Omental fat pad (tissue), 4 donors: ENCODE results near the gene QRFP. TPM values are rescaled to one million over a fixed set of nuclear protein-coding genes. Genes with fewer than 3 reads are reported as not detected.

Source experiments
- ATAC-seq: fragments of 150-250 bp; one replicate; pipeline ENCODE4 v1.9.1; 2016; ENCODE audit warnings: mild to moderate bottlenecking, moderate library complexity; ENCODE audit not compliant: low FRiP score
- DNase-seq: peaks from one replicate; pipeline ENCODE4 v3.0.0-alpha.2; 2019; ENCODE audit warnings: low spot score
- total RNA-seq, 4 donors: library from RNA; depleted of rRNA; stranded (reverse); fragments of >200 nt; gene quantifications; one replicate each; pipeline ENCODE4 v1.1.0, GENCODE V29; 2016
- TF ChIP-seq, protein P1 (sequence below), 3 donors: fragments of 450-650 bp; IDR thresholded peaks; one replicate each; pipeline ENCODE4 v1.5.1; 2016 to 2017; ENCODE audit warnings: antibody characterized with exemption in 3 of 3, mild to moderate bottlenecking in 3 of 3, moderate library complexity in 2 of 3

Gene QRFP
- total RNA-seq, 4 donors from 2014 or later: not detected

DNA sequence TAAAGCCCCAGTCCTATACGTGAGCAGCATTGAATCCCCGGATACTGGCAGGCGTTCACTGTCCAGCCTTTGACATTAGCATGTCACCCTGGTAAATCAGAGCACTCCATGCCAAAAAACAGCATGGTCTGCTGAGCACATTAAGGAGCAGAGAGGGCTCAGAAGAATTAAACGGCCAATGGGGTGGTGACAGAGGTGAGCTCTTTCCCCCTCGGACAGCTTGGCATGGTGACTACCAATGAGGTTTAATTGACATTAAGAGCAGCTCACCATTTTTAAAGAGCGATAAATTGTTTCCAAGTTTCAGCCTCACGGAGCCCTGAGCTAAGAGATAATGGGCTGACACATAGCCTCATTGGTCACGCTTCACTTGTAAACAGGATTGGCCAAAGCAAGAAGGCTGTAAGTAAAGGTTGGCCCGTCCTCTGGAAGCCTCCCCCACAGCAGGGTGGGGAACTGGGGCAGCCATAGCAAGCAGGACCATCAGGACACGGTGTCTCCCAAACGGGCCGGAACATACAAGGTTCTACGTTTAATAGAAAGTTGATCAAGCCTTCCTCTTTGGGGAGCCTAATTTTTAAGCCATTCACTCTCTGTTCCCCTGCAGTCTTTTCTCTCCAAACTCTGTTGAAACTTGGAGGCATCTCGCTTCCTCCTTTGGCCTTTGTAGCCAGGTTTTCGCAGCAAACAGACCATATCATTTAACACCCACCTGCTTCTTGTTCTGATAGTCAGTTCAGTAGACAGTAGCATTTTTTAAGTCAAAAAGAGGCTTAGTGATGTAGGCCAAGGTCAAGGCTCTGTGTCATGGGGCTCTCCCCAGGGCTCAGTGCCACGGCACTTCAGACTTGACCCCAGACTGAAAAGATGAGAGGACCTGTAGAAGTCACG is 25.9 kb downstream of the QRFP start:
- DNase-seq (no peak), ATAC-seq (no peak)
- TF ChIP-seq, protein P1, sequence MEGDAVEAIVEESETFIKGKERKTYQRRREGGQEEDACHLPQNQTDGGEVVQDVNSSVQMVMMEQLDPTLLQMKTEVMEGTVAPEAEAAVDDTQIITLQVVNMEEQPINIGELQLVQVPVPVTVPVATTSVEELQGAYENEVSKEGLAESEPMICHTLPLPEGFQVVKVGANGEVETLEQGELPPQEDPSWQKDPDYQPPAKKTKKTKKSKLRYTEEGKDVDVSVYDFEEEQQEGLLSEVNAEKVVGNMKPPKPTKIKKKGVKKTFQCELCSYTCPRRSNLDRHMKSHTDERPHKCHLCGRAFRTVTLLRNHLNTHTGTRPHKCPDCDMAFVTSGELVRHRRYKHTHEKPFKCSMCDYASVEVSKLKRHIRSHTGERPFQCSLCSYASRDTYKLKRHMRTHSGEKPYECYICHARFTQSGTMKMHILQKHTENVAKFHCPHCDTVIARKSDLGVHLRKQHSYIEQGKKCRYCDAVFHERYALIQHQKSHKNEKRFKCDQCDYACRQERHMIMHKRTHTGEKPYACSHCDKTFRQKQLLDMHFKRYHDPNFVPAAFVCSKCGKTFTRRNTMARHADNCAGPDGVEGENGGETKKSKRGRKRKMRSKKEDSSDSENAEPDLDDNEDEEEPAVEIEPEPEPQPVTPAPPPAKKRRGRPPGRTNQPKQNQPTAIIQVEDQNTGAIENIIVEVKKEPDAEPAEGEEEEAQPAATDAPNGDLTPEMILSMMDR (IDR thresholded peaks at IDR 0.05): no peak

- no peak for DNase-seq
- TF ChIP-seq, protein P1 (IDR thresholded peaks at IDR 0.05): no peak
- ATAC-seq: no peak
Measured at GRCh38 chr9:130869250-130869649, 27.4 kb downstream of the QRFP start.

DNA sequence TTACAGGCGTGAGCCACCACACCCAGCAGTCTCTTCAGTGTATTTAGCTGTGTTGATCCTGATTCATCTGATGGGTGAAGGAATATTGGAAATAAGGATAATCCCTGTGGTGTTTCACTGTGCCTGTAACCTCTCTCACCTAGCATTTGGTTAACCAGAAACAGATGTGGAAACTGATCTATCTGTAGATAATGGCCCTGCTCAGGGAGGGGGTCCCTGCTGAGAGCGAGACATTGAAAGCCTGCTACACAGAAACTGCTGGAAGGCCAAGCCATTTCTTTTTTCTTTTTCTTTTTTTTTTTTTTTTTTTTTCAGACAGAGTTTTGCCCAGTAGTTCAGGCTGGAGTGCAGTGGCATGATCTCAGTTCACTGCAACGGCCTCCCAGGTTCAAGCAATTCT is 28.4 kb downstream of the QRFP start:
- DNase-seq (no peak), ATAC-seq (no peak)

DNA sequence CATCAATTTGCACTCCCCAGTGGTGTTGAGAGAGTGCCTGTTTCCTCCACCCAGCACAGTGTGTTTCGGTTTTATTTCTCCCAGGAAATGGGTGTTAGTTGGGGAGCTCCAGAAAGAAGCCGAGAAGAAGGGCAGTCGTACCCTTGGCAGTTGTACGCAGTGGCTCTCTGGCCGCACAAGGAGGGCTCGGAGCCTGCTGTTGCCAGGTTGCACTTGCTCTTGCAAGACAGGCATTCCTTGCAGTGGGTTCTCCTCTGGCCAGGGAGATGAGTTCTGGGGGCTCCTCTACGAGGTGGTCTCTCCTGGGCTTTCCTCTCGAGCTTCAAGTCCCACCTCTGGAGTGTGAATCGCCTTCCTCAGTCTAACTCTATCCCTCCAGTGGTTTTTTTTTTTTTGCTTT is 29.1 kb downstream of the QRFP start:
- no peak for DNase-seq
- TF ChIP-seq, protein P1 (IDR thresholded peaks at IDR 0.05): no peak
- no peak for ATAC-seq

More for the DNA sequence above, 28.4 kb downstream of the QRFP start:
- TF ChIP-seq, protein P1 (IDR thresholded peaks at IDR 0.05): no peak

GRCh38 chr9:130866474-130866965 is 30.1 kb downstream of the QRFP start:
- DNase-seq (peak; percentile 44), ATAC-seq (peak; percentile 73)
- TF ChIP-seq, protein P1 (IDR thresholded peaks at IDR 0.05): peak in 1 of 3 donors; percentile 21

GRCh38 chr9:130865921-130866320 is 30.7 kb downstream of the QRFP start:
- TF ChIP-seq, protein P1 (IDR thresholded peaks at IDR 0.05): no peak
- ATAC-seq (no peak), DNase-seq (no peak)

DNA sequence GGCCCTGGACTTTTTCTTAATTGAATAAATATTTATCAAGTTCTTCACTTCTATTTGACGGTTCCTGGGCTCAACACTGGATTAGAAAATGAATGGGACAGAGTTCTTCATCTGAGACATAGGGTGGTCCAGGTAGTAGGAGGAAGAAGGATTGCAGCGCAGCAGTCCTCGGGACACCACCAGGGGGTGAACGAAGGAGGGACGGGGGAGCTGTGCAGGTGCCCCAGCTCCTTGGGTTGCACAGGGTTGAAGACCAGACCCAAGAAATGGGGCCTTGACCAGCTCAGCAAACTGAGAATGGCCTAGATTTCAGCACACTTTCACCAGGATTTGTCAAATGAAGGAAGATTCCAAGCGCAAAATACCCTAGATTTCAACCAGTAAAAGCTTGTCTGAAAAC is 32.1 kb downstream of the QRFP start:
- TF ChIP-seq, protein P1 (IDR thresholded peaks at IDR 0.05): no peak
- DNase-seq (no peak), ATAC-seq (no peak)
